ENCODE data around the gene PSMB10.
"Not testable (repeated sequence)": the region's sequence is repeated elsewhere in the genome, so short reads cannot be mapped to it uniquely, and the experiment has no call there.

The PSMB10 gene

GRCh38 chr16:67936124-67936879 is at the start of gene PSMB10:
Gene PSMB10 (minus strand): TSS chr16:67936850. CDS start chr16:67936749, 101 bp downstream.
- DNase-seq (ENCODE audit: low spot score): peak; percentile 73

GRCh38 chr16:67982011-67982696 is 45.5 kb upstream of the PSMB10 start:
- DNase-seq (ENCODE audit: low spot score): no peak

GRCh38 chr16:67979955-67980678 is 43.5 kb upstream of the PSMB10 start, which contains the start of gene DPEP3:
Gene DPEP3 (minus strand): TSS chr16:67980499. CDS start chr16:67980380, 119 bp downstream.
- no peak for DNase-seq (ENCODE audit: low spot score)

DNA sequence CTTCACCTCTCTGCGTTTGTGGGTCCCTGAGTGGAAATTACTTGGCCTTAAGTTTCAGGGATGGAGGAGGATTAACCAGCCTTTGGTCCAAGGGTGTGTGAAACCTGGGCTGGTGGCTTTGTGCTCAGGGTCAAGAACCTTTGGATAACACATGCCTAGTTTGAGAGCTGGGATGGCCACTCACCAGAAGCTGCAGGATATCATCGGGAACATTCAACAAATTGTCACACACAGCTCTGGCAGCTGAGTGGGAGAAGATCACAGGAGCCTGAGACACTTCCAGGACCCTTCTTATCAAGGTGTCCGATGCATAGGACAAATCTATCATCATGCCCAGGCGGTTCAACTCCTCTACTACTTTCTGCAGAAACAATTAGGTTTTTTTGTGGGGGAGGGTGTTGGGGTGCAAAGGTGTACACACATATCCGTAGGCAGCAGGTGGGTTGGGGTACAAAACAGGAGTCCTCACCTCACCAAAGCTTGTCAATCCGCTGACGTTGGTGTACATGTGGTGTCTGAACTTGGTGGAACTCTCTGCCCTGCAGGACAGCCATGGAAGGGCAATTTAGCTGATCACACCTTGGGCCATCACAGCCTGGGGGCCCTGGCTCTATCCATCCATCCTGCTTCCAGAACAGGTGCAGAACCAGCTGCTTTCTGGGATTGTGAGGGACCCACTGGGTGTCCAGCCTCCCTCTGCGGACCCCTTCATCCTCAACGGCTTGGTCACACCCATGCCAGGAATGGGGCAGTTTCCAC is 41.0 kb upstream of the PSMB10 start:
- DNase-seq (ENCODE audit: low spot score): no peak

GRCh38 chr16:67977005-67977404 is 40.4 kb upstream of the PSMB10 start:
- DNase-seq (ENCODE audit: low spot score): no peak

DNA sequence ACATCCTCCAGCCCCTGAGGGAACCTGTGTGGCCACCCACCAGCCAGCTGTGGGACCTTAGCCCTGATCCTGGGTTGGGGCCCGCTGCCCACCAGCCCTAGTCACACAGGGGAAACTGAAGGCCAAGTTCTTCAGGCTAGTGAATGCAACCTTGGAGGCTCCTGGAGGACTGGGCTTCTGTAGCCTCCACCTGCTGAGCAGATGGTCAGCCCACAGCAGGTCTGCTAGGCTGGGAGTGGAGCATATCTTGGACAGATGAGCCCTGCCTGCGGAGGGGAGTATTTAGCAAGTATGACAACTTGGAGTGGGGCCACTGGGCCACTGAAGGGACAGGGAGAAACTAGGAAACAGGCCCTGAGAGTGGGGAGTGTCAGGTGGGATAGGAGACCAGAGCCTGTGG is 39.6 kb upstream of the PSMB10 start:
- DNase-seq (ENCODE audit: low spot score): no peak

DNA sequence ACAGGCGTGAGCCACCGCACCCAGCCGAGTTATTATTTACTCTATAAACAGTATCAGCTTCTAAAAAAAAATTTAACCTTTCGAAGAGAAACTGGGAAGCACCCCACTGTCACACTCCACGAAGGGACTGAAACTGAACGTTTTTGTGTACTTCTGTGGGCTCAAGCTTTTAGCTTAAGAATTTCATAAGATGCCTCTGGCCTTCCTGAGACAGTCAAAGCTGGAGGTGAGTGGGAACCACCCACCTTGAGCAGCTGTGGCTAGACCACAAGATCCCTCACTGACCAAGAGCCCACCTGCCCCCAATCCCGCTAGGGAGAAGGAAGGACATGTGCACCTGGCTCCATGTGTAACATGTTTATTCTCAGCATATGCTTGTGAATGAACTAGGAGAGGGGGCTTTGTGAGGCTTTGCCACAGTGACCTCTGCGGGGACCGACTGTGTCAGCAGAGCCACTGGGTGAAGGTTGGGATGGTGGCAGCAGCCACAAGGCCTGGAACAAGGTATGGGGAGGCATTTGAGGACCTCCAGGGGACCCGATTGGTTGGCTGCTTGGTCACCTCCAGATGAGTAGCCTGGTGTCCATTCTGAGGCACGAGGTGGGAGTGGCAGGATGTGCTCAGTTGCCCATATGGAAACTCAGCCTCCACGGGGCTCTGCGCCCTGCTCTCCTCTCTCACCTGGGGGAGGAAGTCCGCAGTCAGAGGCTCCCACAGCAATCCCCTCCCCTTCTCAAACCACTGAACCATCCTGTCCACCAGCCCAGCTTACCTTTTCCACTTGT is 38.9 kb upstream of the PSMB10 start:
- DNase-seq (ENCODE audit: low spot score): no peak

- DNase-seq (ENCODE audit: low spot score): not testable (repeated sequence)
Observed at GRCh38 chr16:67972285-67972684, 35.6 kb upstream of the PSMB10 start.

DNA sequence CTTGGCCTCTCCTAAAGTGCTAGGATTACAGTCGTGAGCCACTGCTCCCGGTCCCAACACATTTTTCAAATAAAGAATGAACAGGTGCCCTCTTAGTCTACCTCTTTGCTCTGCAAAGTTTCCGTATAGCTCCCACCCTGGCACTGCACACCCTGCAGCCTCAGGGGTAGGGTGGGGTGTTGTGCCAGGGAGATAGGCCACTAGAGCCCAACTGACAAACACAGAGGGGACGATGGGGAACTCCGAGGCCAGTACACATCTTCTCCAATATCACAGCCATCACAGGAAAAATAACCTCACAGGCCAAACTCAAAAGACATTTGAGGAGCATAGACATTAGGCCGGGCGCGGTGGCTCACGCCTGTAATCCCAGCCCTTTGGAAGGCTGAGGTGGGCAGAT is 34.5 kb upstream of the PSMB10 start:
- DNase-seq (ENCODE audit: low spot score): no peak

DNA sequence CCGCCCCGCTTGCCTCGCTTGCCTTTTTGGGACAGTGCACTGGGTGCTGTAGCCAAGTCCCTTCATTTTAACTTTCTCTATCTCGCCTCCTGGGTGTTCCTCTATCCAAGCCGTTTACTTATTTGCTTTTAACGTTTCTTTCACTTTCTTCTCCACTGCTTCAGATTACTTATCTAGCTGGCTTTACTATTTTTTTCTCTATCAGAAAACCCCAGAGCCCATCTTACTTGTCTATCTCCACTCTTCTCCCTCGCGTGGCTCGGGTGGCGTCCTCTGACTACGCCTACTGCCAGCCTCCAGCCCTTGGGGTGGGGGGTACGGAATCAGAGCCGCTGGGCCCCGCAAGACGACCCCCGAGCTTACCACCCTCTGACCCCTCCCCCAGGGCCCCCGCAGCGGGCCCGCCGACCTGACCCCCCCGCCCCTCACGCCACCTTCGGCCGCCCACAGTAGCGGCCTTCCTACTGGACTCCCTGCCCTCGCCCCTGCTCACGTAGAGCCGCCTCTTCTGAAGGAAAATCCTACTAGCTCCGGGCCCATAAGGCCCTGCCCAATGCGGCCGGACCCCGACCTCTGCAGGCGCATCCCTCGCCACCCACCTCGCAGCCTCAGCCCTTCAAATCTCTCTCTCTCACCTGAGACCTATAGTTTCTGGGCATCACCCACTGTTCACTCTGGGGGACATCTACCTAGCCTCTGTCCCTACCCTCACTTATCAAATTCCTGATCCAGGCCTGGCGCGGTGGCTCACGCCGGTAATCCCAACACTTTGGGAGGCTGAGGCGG is 32.8 kb upstream of the PSMB10 start:
- peak; percentile 73 for DNase-seq (ENCODE audit: low spot score)

DNA sequence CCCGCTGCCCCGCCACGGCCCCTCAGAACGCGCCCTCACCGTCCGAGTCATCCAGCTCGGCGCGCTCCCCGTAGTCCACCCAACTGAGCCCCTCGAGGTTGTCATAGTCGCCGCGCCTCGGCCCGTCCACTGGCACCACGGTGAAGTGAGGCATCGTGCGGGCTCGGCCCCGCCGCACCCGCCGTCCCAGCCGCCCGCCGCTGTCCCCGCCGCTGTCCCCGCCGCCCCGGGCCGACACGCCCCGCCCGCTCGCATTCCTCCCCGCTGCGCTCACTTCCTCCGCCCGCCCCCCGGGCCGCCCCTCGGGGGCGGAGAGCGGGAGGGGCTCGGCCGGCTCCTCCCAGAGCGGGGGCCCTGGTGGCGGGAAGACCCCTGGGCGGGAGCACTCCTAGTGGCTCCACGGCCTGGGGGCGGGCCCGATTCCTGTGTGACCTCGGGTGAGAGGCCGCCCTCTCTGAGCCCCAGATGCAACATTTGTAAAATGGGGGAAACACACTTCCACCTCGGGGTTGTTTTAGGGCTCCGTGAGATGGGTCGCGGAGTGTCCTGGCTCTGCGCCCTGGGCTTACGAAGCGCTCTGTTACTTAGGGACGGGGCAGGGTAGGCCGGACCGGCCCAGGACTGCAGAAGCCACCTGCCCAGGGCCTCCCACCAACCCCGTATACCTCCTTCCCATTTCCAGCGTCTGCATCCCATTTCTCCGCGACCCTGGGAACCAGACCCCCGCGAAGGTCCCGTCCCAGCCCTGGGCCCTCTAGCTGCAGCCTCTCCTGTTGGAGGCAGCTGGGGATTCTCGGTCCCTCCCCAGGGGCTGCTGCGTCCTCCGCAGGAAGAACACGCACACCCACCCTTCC is 32.0 kb upstream of the PSMB10 start, which contains the start of gene SLC12A4:
TSS of gene SLC12A4 (minus strand) at position 238 of the 854 bp plus-strand sequence. CDS start at position 154, 84 bp downstream.
- DNase-seq (ENCODE audit: low spot score): peak; percentile 99

GRCh38 chr16:67967958-67968399 is 31.3 kb upstream of the PSMB10 start:
- peak; percentile 69 for DNase-seq (ENCODE audit: low spot score)

DNA sequence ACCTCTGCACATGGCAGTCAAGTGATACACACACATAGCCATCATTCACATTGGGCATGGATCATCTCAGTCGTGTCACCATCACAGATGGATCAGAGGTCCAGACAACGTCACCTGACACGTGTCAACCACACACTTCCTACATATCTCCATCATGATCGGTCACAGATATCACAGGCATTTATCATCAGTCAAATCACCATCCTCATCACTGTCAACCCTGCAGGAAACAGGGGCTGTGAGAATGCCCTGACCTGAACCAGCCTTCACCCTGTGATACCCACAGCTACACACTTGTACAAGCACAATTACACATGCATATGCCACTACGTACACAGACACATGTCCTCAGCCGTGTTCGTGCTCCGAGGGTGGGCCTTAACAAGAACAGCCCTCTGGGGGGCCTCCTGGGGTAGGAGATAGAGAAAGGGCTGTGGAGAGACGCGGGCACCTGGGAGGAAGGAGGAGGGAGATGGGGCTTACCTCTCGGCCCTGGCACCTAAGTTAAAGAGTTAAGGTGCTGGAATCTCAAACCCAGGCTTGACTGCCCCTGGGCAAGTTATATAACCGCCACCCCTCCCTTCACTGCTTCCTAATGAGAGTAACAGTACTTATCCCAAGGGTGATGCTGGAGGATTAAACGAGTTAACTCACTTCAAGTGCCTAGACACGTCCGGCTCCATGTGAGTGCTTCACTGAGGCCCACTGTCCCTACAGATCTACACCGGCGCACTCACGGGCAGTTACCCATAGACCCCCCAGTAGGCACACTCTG is 30.7 kb upstream of the PSMB10 start:
- no peak for DNase-seq (ENCODE audit: low spot score)

- DNase-seq (ENCODE audit: low spot score): no peak
Observed at GRCh38 chr16:67966549-67967182, 30.0 kb upstream of the PSMB10 start.

DNA sequence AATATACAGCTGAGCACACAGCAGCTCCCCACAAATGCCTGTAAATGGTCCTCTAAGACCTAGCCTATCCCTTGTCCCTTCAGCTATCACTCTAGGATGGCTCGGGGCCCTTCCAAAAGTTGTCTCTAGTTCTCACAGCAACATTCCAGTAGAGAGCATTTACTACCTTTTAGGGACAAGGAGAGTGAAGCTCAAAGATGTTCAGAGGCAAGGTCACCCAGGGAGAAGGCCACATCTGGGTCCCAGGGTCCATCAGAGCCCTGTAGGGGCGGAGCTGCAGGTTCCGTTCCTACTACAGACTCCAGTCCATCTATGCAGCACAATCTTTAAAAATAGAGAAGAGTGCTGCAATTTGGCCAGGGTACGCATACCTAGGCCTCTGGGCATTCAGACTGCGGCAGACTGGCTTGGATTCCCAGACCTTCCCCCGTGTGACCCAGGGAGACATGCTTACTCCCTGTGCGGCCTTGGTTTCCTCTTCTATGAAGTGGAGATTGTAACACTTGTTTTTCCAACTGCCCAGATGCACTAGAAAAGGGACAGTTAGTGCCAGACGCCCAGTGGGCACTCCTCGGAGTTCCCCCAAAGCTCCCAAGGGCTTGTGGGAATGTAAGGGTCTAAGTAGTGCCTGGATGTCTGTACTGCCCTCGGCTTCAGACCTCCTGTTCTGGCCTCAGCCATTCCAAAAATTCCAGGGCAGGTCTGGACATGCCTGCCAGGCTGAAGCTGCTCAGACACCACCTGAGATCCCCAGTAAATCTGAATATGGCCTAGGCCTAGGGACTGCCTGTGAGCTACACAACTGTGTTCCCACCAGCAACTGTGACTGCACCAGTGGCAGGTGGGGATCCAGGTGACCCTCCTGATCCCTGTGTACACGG is 29.3 kb upstream of the PSMB10 start:
- no peak for DNase-seq (ENCODE audit: low spot score)

- DNase-seq (ENCODE audit: low spot score): no peak
Observed at GRCh38 chr16:67964477-67965131, 28.0 kb upstream of the PSMB10 start.

Measured in HuH-7 (cell line).